Measurements from ENCODE around the gene STOX2.

The STOX2 gene

GRCh38 chr4:183905081-183905592 lies at the start of gene STOX2:
Gene STOX2 (plus strand): TSS chr4:183905307. CDS start chr4:183906791, 1,484 bp downstream.
- no peak for DNase-seq (ENCODE audit: low spot score)

GRCh38 chr4:183855323-183856190 lies 49.5 kb upstream of the STOX2 start:
- DNase-seq (ENCODE audit: low spot score) = no peak

GRCh38 chr4:183857040-183857439 lies 48.1 kb upstream of the STOX2 start:
- DNase-seq (ENCODE audit: low spot score) = no peak

GRCh38 chr4:183858011-183858615 lies 47.0 kb upstream of the STOX2 start:
- DNase-seq (ENCODE audit: low spot score) = no peak

GRCh38 chr4:183860119-183860518 lies 45.0 kb upstream of the STOX2 start:
- no peak for DNase-seq (ENCODE audit: low spot score)

GRCh38 chr4:183860731-183861130 lies 44.4 kb upstream of the STOX2 start:
- DNase-seq (ENCODE audit: low spot score) = no peak

- DNase-seq (ENCODE audit: low spot score) = no peak
Observed at GRCh38 chr4:183861426-183861825, 43.7 kb upstream of the STOX2 start.

- DNase-seq (ENCODE audit: low spot score) = no peak
Observed at GRCh38 chr4:183863155-183863825, 41.8 kb upstream of the STOX2 start.

- no peak for DNase-seq (ENCODE audit: low spot score)
Observed at GRCh38 chr4:183867247-183867646, 37.9 kb upstream of the STOX2 start.

- no peak for DNase-seq (ENCODE audit: low spot score)
Observed at GRCh38 chr4:183870997-183871396, 34.1 kb upstream of the STOX2 start.

- DNase-seq (ENCODE audit: low spot score) = no peak
Observed at GRCh38 chr4:183871581-183871980, 33.5 kb upstream of the STOX2 start.

GRCh38 chr4:183872531-183872930 lies 32.6 kb upstream of the STOX2 start:
- DNase-seq (ENCODE audit: low spot score) = no peak

- no peak for DNase-seq (ENCODE audit: low spot score)
Observed at GRCh38 chr4:183873409-183874185, 31.5 kb upstream of the STOX2 start.

GRCh38 chr4:183875251-183875825 lies 29.8 kb upstream of the STOX2 start:
- no peak for DNase-seq (ENCODE audit: low spot score)

- DNase-seq (ENCODE audit: low spot score) = no peak
Observed at GRCh38 chr4:183876268-183876934, 28.7 kb upstream of the STOX2 start.

GRCh38 chr4:183878251-183878970 lies 26.7 kb upstream of the STOX2 start:
- DNase-seq (ENCODE audit: low spot score) = no peak

- DNase-seq (ENCODE audit: low spot score) = no peak
Observed at GRCh38 chr4:183885205-183885720, 19.8 kb upstream of the STOX2 start.

- DNase-seq (ENCODE audit: low spot score) = no peak
Observed at GRCh38 chr4:183887351-183887750, 17.8 kb upstream of the STOX2 start.

GRCh38 chr4:183888564-183888963 lies 16.5 kb upstream of the STOX2 start:
- no peak for DNase-seq (ENCODE audit: low spot score)

- no peak for DNase-seq (ENCODE audit: low spot score)
Observed at GRCh38 chr4:183889190-183889589, 15.9 kb upstream of the STOX2 start.

Data from CD4-positive, alpha-beta T cell treated with Interleukin-2 at 100 ng/mL for 4 hours (primary cell).